GM23338 (cell line): ENCODE results near the gene NDUFAF8. TPM values are rescaled to one million over a fixed set of nuclear protein-coding genes. Genes with fewer than 3 reads are reported as not detected.

ENCODE experiments used
- ATAC-seq: fragments of 200-7000 bp; cut with Tn5 transposase; 3 replicates; pipeline ENCODE4 v1.9.1; 2020
- DNase-seq: peaks from one replicate; pipeline ENCODE4 v3.0.0-alpha.2; 2015; ENCODE audit warnings: low spot score
- H2AFZ ChIP-seq: fragments of 200-600 bp; sonication (generic); 2 replicates; pipeline ENCODE4 v1.8.0; 2016; ENCODE audit warnings: antibody characterized with exemption, mild to moderate bottlenecking, moderate library complexity
- H3F3A ChIP-seq: fragments of 200-600 bp; sonication (generic); replicated peaks from 2 replicates; pipeline ENCODE4 v1.8.0; 2017; ENCODE audit warnings: antibody characterized with exemption, mixed run types, low read depth
- H3K27ac ChIP-seq: fragments of 200-600 bp; sonication (generic); 2 replicates; pipeline ENCODE4 v1.6.1; 2016; ENCODE audit warnings: low read depth
- H3K27me3 ChIP-seq: fragments of 200-600 bp; sonication (generic); 2 replicates; pipeline ENCODE4 v1.8.0; 2016; ENCODE audit warnings: mild to moderate bottlenecking, mixed run types, moderate library complexity; ENCODE audit not compliant: insufficient read depth
- H3K36me3 ChIP-seq: fragments of 200-600 bp; sonication (generic); 2 replicates; pipeline ENCODE4 v1.8.0; 2016; ENCODE audit warnings: mild to moderate bottlenecking; ENCODE audit not compliant: insufficient read depth
- H3K4me1 ChIP-seq: fragments of 200-600 bp; sonication (generic); 2 replicates; pipeline ENCODE4 v1.8.0; 2016; ENCODE audit warnings: mild to moderate bottlenecking, moderate library complexity; ENCODE audit not compliant: insufficient read depth
- H3K4me2 ChIP-seq: fragments of 200-600 bp; sonication (generic); 2 replicates; pipeline ENCODE4 v1.7.1; 2017; ENCODE audit warnings: mixed run types
- H3K4me3 ChIP-seq: fragments of 200-600 bp; sonication (generic); 2 replicates; pipeline ENCODE4 v1.6.1; 2016; ENCODE audit warnings: mixed run types
- H3K79me2 ChIP-seq: fragments of 200-600 bp; sonication (generic); replicated peaks from 2 replicates; pipeline ENCODE4 v1.8.0; 2017; ENCODE audit warnings: mild to moderate bottlenecking; ENCODE audit not compliant: insufficient read depth
- H3K9me2 ChIP-seq: fragments of 200-600 bp; sonication (generic); 2 replicates; pipeline ENCODE4 v1.8.0; 2017; ENCODE audit not compliant: insufficient read depth
- H4K20me1 ChIP-seq: fragments of 200-600 bp; sonication (generic); replicated peaks from 2 replicates; pipeline ENCODE4 v1.8.0; 2017; ENCODE audit warnings: mild to moderate bottlenecking; ENCODE audit not compliant: insufficient read depth
- H3K27ac Mint-ChIP-seq: 2 replicates; pipeline ENCODE4 v1.8.0; 2020; ENCODE audit warnings: inconsistent platforms, mild to moderate bottlenecking, moderate library complexity, mixed read lengths
- H3K27me3 Mint-ChIP-seq: 3 replicates; pipeline ENCODE4 v1.8.0; 2022; ENCODE audit warnings: low read depth, mild to moderate bottlenecking, moderate library complexity, mixed read lengths, inconsistent platforms; ENCODE audit not compliant: insufficient read depth, poor library complexity
- H3K36me3 Mint-ChIP-seq: 3 replicates; pipeline ENCODE4 v1.8.0; 2021; ENCODE audit warnings: low read depth, mild to moderate bottlenecking, inconsistent platforms, moderate library complexity, mixed read lengths
- H3K4me1 Mint-ChIP-seq: 3 replicates; pipeline ENCODE4 v1.8.0; 2020; ENCODE audit warnings: mild to moderate bottlenecking, inconsistent platforms, mixed read lengths
- H3K4me3 Mint-ChIP-seq: 3 replicates; pipeline ENCODE4 v1.8.0; 2021; ENCODE audit warnings: moderate library complexity, mild to moderate bottlenecking, inconsistent platforms, mixed read lengths
- H3K9me3 Mint-ChIP-seq: 3 replicates; pipeline ENCODE4 v1.8.0; 2020; ENCODE audit warnings: moderate library complexity, mild to moderate bottlenecking, inconsistent platforms, mixed read lengths
- ETS1 ChIP-seq: IDR thresholded peaks from 2 replicates; pipeline ENCODE4 v1.6.1; 2016; ENCODE audit warnings: antibody characterized with exemption
- JUNB ChIP-seq: IDR thresholded peaks from one replicate; pipeline ENCODE4 v1.6.1; 2016; ENCODE audit warnings: antibody characterized with exemption; ENCODE audit not compliant: unreplicated experiment
- POLR2AphosphoS5 ChIP-seq: IDR thresholded peaks from 2 replicates; pipeline ENCODE4 v1.6.1; 2016; ENCODE audit warnings: antibody characterized with exemption, low read depth
- REST ChIP-seq: IDR thresholded peaks from one replicate; pipeline ENCODE4 v1.6.1; 2018; ENCODE audit warnings: antibody characterized with exemption; ENCODE audit not compliant: unreplicated experiment
- STAT1 ChIP-seq: IDR thresholded peaks from one replicate; pipeline ENCODE4 v1.6.1; 2016; ENCODE audit warnings: antibody characterized with exemption; ENCODE audit not compliant: unreplicated experiment
- ZNF114 ChIP-seq: fragments of 250-450 bp; sonication (Bioruptor Pico); IDR thresholded peaks from 2 replicates; pipeline ENCODE4 v1.5.0; 2020; ENCODE audit warnings: mild to moderate bottlenecking, moderate library complexity
- ZNF331 ChIP-seq: fragments of 250-450 bp; sonication (Bioruptor Pico); IDR thresholded peaks from 2 replicates; pipeline ENCODE4 v1.5.0; 2020; ENCODE audit warnings: low read depth, mild to moderate bottlenecking, moderate library complexity
- ZNF462 ChIP-seq: fragments of 250-450 bp; sonication (Bioruptor Pico); IDR thresholded peaks from 2 replicates; pipeline ENCODE4 v1.5.0; 2020; ENCODE audit warnings: mild to moderate bottlenecking, moderate library complexity
- polyA plus RNA-seq: library from polyadenylated mRNA; unstranded; fragments of >200 nt; fragmentation: Nextera tagmentation; extraction: Ambion mirVana; gene quantifications from 2 replicates; pipeline ENCODE4 v1.2.1, GENCODE V29; 2016
- total RNA-seq: library from RNA; depleted of rRNA; stranded (reverse); fragments of >200 nt; shearing (Covaris generic); gene quantifications from 2 replicates; pipeline ENCODE4 v1.2.3, GENCODE V29; 2014

Gene NDUFAF8
- total and polyA plus RNA-seq, 2 experiments from 2014 or later, result 21.5 to 156 TPM

- Histone ChIP-seq H2AFZ (no peak overlapping the region), H3K36me3 (no peaks in the 10 kb centered on the region), H3K27ac (no peak overlapping the region), H3K4me2 (no peak overlapping the region), H3K79me2 (no peaks in the 10 kb centered on the region), H4K20me1 (no peaks in the 10 kb centered on the region; the same call in 1 of the 2 replicates), H3K27me3 (no peaks in the 10 kb centered on the region), H3K9me2 (peaks cover 5% of the 10 kb centered on the region), H3K4me1 (peaks cover 3% of the 10 kb centered on the region; the same call in 1 of the 2 replicates), H3K4me3 (no peak overlapping the region), H3F3A (peaks cover 2% of the 10 kb centered on the region; the same call in 1 of the 2 replicates)
- ATAC-seq (no peak), DNase-seq (no peak)
- no peak overlapping the region for H3K27ac Mint-ChIP-seq
- H3K4me1 Mint-ChIP-seq, result peaks cover 27% of the 10 kb centered on the region
- TF ChIP-seq ZNF114 (CRISPR knock-in tag) (no peak), JUNB (no peak), ETS1 (no peak)
- peaks cover 6% of the 10 kb centered on the region; the same call in 2 of the 3 replicates for H3K36me3 Mint-ChIP-seq
- peaks cover 19% of the 10 kb centered on the region for H3K27me3 Mint-ChIP-seq
- H3K4me3 Mint-ChIP-seq, result no peak overlapping the region; the same call in 2 of the 3 replicates
- H3K9me3 Mint-ChIP-seq, result peaks cover 3% of the 10 kb centered on the region; the same call in 1 of the 3 replicates
These were observed 13.8 kb downstream of the NDUFAF8 start for GRCh38 chr17:81252987-81253329.

- H3K4me3 Mint-ChIP-seq, result no peak overlapping the region; the same call in 2 of the 3 replicates
- peaks cover 27% of the 10 kb centered on the region for H3K4me1 Mint-ChIP-seq
- ATAC-seq (peak; percentile 14), DNase-seq (no peak)
- peaks cover 2% of the 10 kb centered on the region; the same call in 1 of the 2 replicates for H3F3A ChIP-seq
- H3K27ac Mint-ChIP-seq, result no peak overlapping the region
- H3K4me1 ChIP-seq, result peaks cover 3% of the 10 kb centered on the region; the same call in 1 of the 2 replicates
- peaks cover 19% of the 10 kb centered on the region for H3K27me3 Mint-ChIP-seq
- peaks cover under 1% of the 10 kb centered on the region; the same call in 1 of the 3 replicates for H3K9me3 Mint-ChIP-seq
- H3K4me3 ChIP-seq, result no peak overlapping the region
- no peaks in the 10 kb centered on the region for H3K27me3 ChIP-seq
- H3K9me2 ChIP-seq, result peaks cover 5% of the 10 kb centered on the region
- H3K36me3 Mint-ChIP-seq, result peaks cover 4% of the 10 kb centered on the region; the same call in 2 of the 3 replicates
- no peak overlapping the region for H3K27ac ChIP-seq
- H3K79me2 ChIP-seq, result no peaks in the 10 kb centered on the region
- no peaks in the 10 kb centered on the region for H3K36me3 ChIP-seq
- H4K20me1 ChIP-seq, result no peaks in the 10 kb centered on the region; the same call in 1 of the 2 replicates
- H2AFZ ChIP-seq, result no peak overlapping the region
- H3K4me2 ChIP-seq, result no peak overlapping the region
- TF ChIP-seq REST, result no peak
- TF ChIP-seq POLR2AphosphoS5, result no peak
- no peak for TF ChIP-seq ZNF114 (CRISPR knock-in tag)
- no peak for TF ChIP-seq ZNF331
- TF ChIP-seq STAT1, result no peak
- peak; percentile 72 for TF ChIP-seq ZNF462 (CRISPR knock-in tag)
- no peak for TF ChIP-seq ETS1
These were observed 14.4 kb downstream of the NDUFAF8 start for GRCh38 chr17:81253358-81254131.
